Fibroblast of upper back skin (primary cell): ENCODE measurements around the gene NUTM2G.
A peak's percentile ranks its signal among the peaks of the same experiment; 100 is the strongest.
"Not testable (repeated sequence)": the region's sequence is repeated elsewhere in the genome, so short reads cannot be mapped to it uniquely, and the experiment has no call there.

Experiments
- DNase-seq: peaks from one replicate; pipeline ENCODE4 v3.0.0-alpha.2; 2013

The NUTM2G gene

GRCh38 chr9:96928543-96928942 lies at the start of gene NUTM2G:
Gene NUTM2G, plus strand, starts transcription at chr9:96928843. Its CDS starts 182 bp downstream, at chr9:96929025.
- not testable (repeated sequence) for DNase-seq

- no peak for DNase-seq
These were observed 44.7 kb upstream of the NUTM2G start for GRCh38 chr9:96883922-96884321.

GRCh38 chr9:96884443-96884842 lies 44.2 kb upstream of the NUTM2G start:
- DNase-seq = peak; percentile 28

- no peak for DNase-seq
These were observed 43.2 kb upstream of the NUTM2G start for GRCh38 chr9:96885424-96885823.

- no peak for DNase-seq
These were observed 40.1 kb upstream of the NUTM2G start for GRCh38 chr9:96888591-96888990.

- no peak for DNase-seq
These were observed 36.5 kb upstream of the NUTM2G start for GRCh38 chr9:96892131-96892530.

- DNase-seq = not testable (repeated sequence)
These were observed 28.6 kb upstream of the NUTM2G start for GRCh38 chr9:96900010-96900409.

GRCh38 chr9:96904947-96905722 lies 23.5 kb upstream of the NUTM2G start:
- DNase-seq = not testable (repeated sequence)

- DNase-seq = not testable (repeated sequence)
These were observed 20.2 kb upstream of the NUTM2G start for GRCh38 chr9:96908479-96908878.

- DNase-seq = not testable (repeated sequence)
These were observed 13.1 kb upstream of the NUTM2G start for GRCh38 chr9:96915539-96915938.

GRCh38 chr9:96916531-96916930 lies 12.1 kb upstream of the NUTM2G start:
- not testable (repeated sequence) for DNase-seq

- not testable (repeated sequence) for DNase-seq
These were observed 10.1 kb upstream of the NUTM2G start for GRCh38 chr9:96918550-96918949.

- not testable (repeated sequence) for DNase-seq
These were observed 7.8 kb upstream of the NUTM2G start for GRCh38 chr9:96920803-96921202.

- not testable (repeated sequence) for DNase-seq
These were observed 3.1 kb upstream of the NUTM2G start for GRCh38 chr9:96925587-96925986.

GRCh38 chr9:96931665-96932064 lies 3.0 kb downstream of the NUTM2G start:
- DNase-seq = not testable (repeated sequence)

GRCh38 chr9:96934097-96934496 lies 5.5 kb downstream of the NUTM2G start:
- DNase-seq = not testable (repeated sequence)

GRCh38 chr9:96934706-96935105 lies 6.1 kb downstream of the NUTM2G start:
- not testable (repeated sequence) for DNase-seq

- DNase-seq = not testable (repeated sequence)
These were observed 6.8 kb downstream of the NUTM2G start for GRCh38 chr9:96935401-96935800.

- DNase-seq = not testable (repeated sequence)
These were observed 8.8 kb downstream of the NUTM2G start for GRCh38 chr9:96937442-96937841.

- not testable (repeated sequence) for DNase-seq
These were observed 10.5 kb downstream of the NUTM2G start for GRCh38 chr9:96938957-96939665.

GRCh38 chr9:96940982-96941381 lies 12.3 kb downstream of the NUTM2G start:
- not testable (repeated sequence) for DNase-seq

GRCh38 chr9:96941628-96942027 lies 13.0 kb downstream of the NUTM2G start:
- DNase-seq = not testable (repeated sequence)

- not testable (repeated sequence) for DNase-seq
These were observed 13.5 kb downstream of the NUTM2G start for GRCh38 chr9:96942181-96942580.

- not testable (repeated sequence) for DNase-seq
These were observed 20.7 kb downstream of the NUTM2G start for GRCh38 chr9:96949346-96949745.
